ENCODE measurements around the gene QDPR. TPM values are rescaled to one million over a fixed set of nuclear protein-coding genes. Genes with fewer than 3 reads are reported as not detected.

The QDPR gene
- total RNA-seq, 1 donor from 2014 or later = 52.4 TPM

GRCh38 chr4:17437396-17437795 is 74.5 kb downstream of the QDPR start:
- Mint-ChIP-seq H3K36me3 (no peaks in the 10 kb centered on the region), H3K4me1 (ENCODE audit: unreplicated experiment) (peaks cover 6% of the 10 kb centered on the region), H3K27me3 (no peaks in the 10 kb centered on the region), H3K27ac (no peak overlapping the region), H3K4me3 (no peak overlapping the region), H3K9me3 (peaks cover 4% of the 10 kb centered on the region)
- no peak for TF ChIP-seq CTCF (conservative IDR thresholded peaks at IDR 0.05)
- DNase-seq (ENCODE audit: extremely low spot score, unreplicated experiment) = no peak

GRCh38 chr4:17436750-17437090 is 75.2 kb downstream of the QDPR start:
- DNase-seq (ENCODE audit: extremely low spot score, unreplicated experiment) = no peak
- Mint-ChIP-seq H3K27me3 (no peaks in the 10 kb centered on the region), H3K4me1 (ENCODE audit: unreplicated experiment) (peaks cover 6% of the 10 kb centered on the region), H3K9me3 (peaks cover 8% of the 10 kb centered on the region), H3K27ac (no peak overlapping the region), H3K4me3 (no peak overlapping the region), H3K36me3 (no peaks in the 10 kb centered on the region)
- TF ChIP-seq CTCF (conservative IDR thresholded peaks at IDR 0.05) = no peak

Other genes starting within 250 kb of the QDPR start
- not detected in 2 replicates for gene CLRN2, start 3.1 kb upstream of the QDPR start, total RNA-seq (ENCODE audit: low replicate concordance)
- 41.2 and 48.9 TPM in 2 replicates for gene LAP3, start 65.1 kb upstream of the QDPR start, total RNA-seq (ENCODE audit: low replicate concordance)
- gene MED28, start 102.6 kb upstream of the QDPR start, total RNA-seq (ENCODE audit: low replicate concordance) = 79.3 and 92.5 TPM in 2 replicates